Measurements from ENCODE around the gene ABCA4. TPM values are rescaled to one million over a fixed set of nuclear protein-coding genes. Genes with fewer than 3 reads are reported as not detected.

The ABCA4 gene
- total and polyA plus RNA-seq, 2 experiments from 2014 or later: 0.53 to 1.4 TPM

DNA sequence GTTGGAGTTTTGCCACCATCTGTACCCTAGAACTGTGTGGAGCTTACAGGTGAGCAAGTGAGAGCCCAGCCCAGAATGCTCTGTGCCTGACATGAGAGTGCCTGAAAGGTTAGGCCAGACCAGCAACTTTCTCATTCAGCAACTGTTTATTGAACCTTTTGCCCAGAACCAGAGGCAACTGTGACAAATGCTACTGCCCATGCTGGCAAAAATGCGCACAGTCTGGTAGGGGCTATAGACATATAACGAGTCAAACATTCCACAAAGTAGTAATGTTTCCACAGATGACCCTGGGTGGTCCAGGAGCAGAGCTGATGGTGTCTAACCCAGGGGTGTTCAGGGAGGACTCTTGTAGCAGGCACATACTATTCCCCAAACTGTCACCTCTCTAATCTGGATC, 155.7 kb downstream of the ABCA4 start:
- Histone ChIP-seq H3K9me2 (replicated peaks; ENCODE audit: insufficient read depth) (no peaks in the 10 kb centered on the region), H3K4me3 (no peak overlapping the region), H3K9me3 (ENCODE audit: low read depth) (no peaks in the 10 kb centered on the region), H3K27ac (peak overlapping the region; percentile 34), H3K4me2 (no peak overlapping the region), H3K27me3 (no peaks in the 10 kb centered on the region), H3K36me3 (replicated peaks; ENCODE audit: insufficient read depth, low read depth) (no peaks in the 10 kb centered on the region), H3K4me1 (ENCODE audit: insufficient read depth) (peaks cover 8% of the 10 kb centered on the region), H2AFZ (no peak overlapping the region), H4K20me1 (ENCODE audit: insufficient read depth, poor library complexity, severe bottlenecking) (no peaks in the 10 kb centered on the region), H3K79me2 (no peaks in the 10 kb centered on the region)
- 94% methylated on average over 2 of the region's 2 CpGs for WGBS (ENCODE audit: low lambda C conversion rate, missing lambda C conversion rate)
- DNase-seq (ENCODE audit: low spot score): no peak
- TF ChIP-seq EZH2 (IDR thresholded peaks at IDR 0.05; ENCODE audit: borderline replicate concordance) (no peak), EZH2phosphoT487 (IDR thresholded peaks at IDR 0.05; ENCODE audit: low read depth, severe bottlenecking, unreplicated experiment) (no peak)
- TF ChIP-seq, protein P1, sequence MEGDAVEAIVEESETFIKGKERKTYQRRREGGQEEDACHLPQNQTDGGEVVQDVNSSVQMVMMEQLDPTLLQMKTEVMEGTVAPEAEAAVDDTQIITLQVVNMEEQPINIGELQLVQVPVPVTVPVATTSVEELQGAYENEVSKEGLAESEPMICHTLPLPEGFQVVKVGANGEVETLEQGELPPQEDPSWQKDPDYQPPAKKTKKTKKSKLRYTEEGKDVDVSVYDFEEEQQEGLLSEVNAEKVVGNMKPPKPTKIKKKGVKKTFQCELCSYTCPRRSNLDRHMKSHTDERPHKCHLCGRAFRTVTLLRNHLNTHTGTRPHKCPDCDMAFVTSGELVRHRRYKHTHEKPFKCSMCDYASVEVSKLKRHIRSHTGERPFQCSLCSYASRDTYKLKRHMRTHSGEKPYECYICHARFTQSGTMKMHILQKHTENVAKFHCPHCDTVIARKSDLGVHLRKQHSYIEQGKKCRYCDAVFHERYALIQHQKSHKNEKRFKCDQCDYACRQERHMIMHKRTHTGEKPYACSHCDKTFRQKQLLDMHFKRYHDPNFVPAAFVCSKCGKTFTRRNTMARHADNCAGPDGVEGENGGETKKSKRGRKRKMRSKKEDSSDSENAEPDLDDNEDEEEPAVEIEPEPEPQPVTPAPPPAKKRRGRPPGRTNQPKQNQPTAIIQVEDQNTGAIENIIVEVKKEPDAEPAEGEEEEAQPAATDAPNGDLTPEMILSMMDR (IDR thresholded peaks at IDR 0.05; ENCODE audit: poor library complexity): no peak

DNA sequence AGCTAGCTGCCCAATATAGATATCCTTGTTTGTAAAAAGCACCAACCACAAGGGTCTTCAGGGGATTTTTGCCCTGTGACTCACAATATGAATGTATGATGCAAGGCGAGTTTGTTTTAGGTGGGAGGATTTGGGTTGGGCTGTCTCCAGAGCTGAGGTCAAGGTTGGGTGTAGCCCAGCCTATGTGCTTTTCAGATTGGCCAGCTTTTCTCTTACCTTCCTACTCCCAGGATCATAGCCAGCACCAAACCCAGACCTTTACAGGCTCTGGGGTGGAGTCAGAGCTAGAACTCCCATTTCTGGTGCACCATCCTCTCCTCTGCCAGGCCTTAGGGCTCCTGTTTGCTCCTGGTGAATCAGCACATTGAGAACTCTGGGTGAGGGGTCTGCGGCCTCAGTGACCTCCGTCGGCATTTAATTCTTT, 156.2 kb downstream of the ABCA4 start:
- H2AFZ ChIP-seq: no peak overlapping the region

DNA sequence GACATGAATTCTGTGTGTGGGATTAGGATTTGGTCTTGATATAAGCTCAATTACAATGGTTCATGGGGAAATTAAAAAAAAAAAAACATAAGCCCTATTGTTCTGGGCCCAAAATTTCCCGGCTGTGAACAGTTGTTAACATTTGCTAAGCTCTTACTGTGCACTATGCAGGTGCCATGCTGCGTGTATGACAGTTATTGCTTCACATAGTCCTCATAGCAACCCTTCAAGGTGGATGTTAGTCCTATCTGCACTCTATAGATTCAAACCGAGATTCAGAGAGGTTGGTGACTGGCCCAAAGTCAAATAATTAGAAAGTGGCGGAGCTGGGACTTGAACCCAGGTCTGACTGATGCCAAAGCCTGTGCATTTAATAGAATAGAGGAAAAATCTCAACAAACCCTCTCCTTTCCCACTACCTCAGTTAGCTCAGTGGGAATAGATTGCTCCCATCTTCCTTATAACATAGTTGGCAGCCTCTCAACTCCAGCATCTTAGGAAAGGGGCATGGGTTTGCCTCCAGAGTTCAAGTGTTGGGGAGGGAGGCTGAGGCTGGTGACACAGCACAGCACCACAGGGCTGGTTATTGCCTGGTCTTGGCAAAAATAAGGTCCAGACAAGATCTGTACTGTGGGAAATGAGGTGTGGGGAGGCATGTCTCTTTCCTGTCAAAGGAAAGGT, 156.7 kb downstream of the ABCA4 start:
- Histone ChIP-seq H3K36me3 (replicated peaks; ENCODE audit: insufficient read depth, low read depth) (no peaks in the 10 kb centered on the region), H3K27ac (peak overlapping the region; percentile 79), H3K9me3 (ENCODE audit: low read depth) (no peaks in the 10 kb centered on the region), H3K4me3 (no peak overlapping the region), H3K4me1 (ENCODE audit: insufficient read depth) (peaks cover 10% of the 10 kb centered on the region), H3K4me2 (no peak overlapping the region), H2AFZ (no peak overlapping the region), H3K27me3 (no peaks in the 10 kb centered on the region), H4K20me1 (ENCODE audit: insufficient read depth, poor library complexity, severe bottlenecking) (no peaks in the 10 kb centered on the region), H3K79me2 (no peaks in the 10 kb centered on the region), H3K9me2 (replicated peaks; ENCODE audit: insufficient read depth) (no peaks in the 10 kb centered on the region)
- no peak for DNase-seq (ENCODE audit: low spot score)
- TF ChIP-seq EZH2phosphoT487 (IDR thresholded peaks at IDR 0.05; ENCODE audit: low read depth, severe bottlenecking, unreplicated experiment) (no peak), EZH2 (IDR thresholded peaks at IDR 0.05; ENCODE audit: borderline replicate concordance) (no peak)
- TF ChIP-seq, protein P1 (IDR thresholded peaks at IDR 0.05; ENCODE audit: poor library complexity): no peak
- WGBS (ENCODE audit: low lambda C conversion rate, missing lambda C conversion rate): 93% methylated on average over 4 of the region's 4 CpGs

More for the DNA sequence above, 156.2 kb downstream of the ABCA4 start:
- no peaks in the 10 kb centered on the region for H3K9me2 ChIP-seq (replicated peaks; ENCODE audit: insufficient read depth)
- TF ChIP-seq EZH2 (IDR thresholded peaks at IDR 0.05; ENCODE audit: borderline replicate concordance) (no peak), EZH2phosphoT487 (IDR thresholded peaks at IDR 0.05; ENCODE audit: low read depth, severe bottlenecking, unreplicated experiment) (no peak)
- TF ChIP-seq, protein P1 (IDR thresholded peaks at IDR 0.05; ENCODE audit: poor library complexity): no peak
- H4K20me1 ChIP-seq (ENCODE audit: insufficient read depth, poor library complexity, severe bottlenecking): no peaks in the 10 kb centered on the region
- peak; percentile 27 for DNase-seq (ENCODE audit: low spot score)
- peak overlapping the region; percentile 79 for H3K27ac ChIP-seq
- no peaks in the 10 kb centered on the region for H3K36me3 ChIP-seq (replicated peaks; ENCODE audit: insufficient read depth, low read depth)
- no peak overlapping the region for H3K4me3 ChIP-seq
- H3K79me2 ChIP-seq: no peaks in the 10 kb centered on the region
- 87% methylated on average over 4 of the region's 4 CpGs for WGBS (ENCODE audit: low lambda C conversion rate, missing lambda C conversion rate)
- no peak overlapping the region for H3K4me2 ChIP-seq
- no peaks in the 10 kb centered on the region for H3K27me3 ChIP-seq
- peaks cover 10% of the 10 kb centered on the region for H3K4me1 ChIP-seq (ENCODE audit: insufficient read depth)
- H3K9me3 ChIP-seq (ENCODE audit: low read depth): no peaks in the 10 kb centered on the region
